NOMO-1 treated with dmso at 0.1 percent for 144 hours (cell line): ENCODE results near the gene SYT7.

Source experiments
- DNase-seq: peaks from one replicate; lab custom pipeline; 2025; ENCODE audit not compliant: unreplicated experiment; lab: John Stamatoyannopoulos, UW

Gene SYT7

DNA sequence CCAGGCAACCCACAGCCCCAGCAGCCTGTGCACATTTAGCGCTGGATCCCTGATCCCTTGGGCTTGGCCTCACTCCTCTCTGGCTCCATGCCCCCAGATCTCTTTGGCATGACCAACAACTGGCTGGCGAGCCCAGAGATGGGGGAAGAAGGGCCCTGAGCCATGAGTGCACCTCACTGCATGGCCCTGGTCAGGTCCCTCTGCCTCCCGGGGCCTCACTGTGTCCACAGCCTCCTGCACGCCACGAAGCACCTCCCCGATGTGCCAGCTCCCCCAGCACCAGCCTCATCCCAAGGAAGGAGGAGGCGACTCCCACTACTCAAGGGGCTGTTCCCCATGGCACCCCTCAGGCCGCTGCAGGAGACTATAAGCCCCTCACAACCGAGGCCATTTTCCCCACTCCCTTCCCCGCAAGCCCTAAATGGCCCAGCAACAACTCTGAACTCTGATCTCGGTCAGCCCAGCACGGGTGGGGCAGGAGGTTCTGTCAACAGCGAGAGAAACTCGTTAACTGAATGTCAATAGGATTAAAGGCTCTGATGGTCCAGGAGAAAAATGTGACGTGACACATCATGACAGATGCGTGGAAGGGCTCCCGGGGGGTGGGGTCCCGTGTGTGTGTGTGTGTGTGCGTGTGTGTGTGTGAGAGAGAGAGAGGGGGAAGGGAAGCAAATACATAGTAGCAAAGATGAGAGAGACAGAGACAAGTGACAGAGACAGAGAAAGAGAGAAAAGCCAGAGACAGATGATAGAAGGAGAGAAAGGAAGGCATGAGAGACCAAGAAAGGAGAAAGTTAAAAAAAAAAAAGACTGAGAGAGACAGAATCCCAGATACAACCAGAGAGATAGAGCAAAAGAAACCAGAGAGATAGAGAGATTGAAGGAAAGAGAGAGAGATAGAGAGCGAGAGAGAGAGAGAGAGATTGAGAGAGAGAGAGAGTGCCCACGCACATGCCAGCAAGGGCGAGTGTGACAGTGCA, 28.4 kb upstream of the SYT7 start:
- no peak for DNase-seq

DNA sequence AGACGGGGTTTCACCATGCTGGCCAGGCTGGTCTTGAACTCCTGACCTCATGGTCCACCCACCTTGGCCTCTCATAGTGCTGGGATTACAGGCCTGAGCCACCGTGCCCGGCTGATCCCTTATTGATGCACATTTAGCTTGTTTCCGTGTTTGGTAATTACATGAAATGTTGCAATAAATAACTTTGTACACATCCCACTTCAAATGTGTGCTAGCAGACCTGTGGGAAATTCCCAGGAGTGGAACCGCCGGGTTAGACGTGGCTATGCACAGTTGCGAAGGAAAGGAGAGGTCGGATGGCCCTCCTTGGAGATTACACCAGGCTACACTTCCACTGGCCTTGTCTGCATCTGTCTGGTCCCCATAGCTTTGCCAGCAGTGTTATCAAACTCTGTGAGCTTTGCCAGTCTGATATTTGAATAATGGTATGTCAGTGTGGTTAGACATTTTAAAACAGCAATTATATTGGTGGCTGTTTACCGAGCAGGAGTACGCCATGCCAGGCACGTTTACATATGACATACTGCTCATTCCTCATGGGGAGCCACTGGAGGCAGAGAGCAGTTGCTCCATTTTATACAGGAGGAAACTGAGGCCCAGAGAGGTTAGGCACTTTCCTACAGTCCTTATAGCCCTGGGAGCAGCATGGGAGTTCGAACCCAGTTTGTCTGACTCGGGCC, 27.2 kb upstream of the SYT7 start:
- DNase-seq = no peak

DNA sequence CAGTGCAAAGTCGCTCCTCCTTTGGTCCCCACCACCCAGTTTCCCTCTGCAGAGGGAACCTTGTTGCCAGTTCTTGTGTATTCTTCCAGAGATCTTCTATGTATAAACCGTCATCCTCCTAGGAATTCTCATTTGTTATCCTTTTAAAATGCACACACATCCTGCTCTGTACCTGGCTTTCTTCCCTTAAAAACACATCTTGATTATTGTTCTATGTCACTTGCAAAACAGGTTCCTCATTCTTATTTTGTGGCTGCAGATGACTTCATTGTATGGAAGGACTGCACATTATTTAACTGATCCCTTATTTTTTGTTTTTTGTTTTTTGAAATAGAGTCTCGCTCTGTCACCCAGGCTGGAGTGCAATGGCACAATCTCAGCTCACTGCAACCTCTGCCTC, 26.6 kb upstream of the SYT7 start:
- DNase-seq = no peak

DNA sequence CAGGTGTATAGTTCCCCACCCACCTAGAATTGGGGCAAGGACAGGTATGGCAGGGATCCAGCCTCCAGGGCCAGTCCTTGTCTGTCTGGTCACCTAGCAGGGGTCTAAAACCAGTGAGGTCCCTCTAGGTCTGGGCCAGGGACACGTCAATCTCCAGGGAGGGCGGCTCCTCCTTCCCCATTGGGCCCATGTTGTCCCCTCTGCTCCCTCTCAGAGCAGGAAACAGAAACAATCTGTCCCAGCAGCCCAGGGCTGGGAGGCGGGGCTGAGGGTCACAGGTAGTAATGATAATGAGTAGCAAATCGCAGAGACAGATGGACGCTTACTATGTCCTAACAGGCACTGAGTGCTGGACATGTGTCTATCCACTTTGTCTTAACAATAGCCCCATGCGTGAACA, 22.8 kb upstream of the SYT7 start:
- DNase-seq = no peak

DNA sequence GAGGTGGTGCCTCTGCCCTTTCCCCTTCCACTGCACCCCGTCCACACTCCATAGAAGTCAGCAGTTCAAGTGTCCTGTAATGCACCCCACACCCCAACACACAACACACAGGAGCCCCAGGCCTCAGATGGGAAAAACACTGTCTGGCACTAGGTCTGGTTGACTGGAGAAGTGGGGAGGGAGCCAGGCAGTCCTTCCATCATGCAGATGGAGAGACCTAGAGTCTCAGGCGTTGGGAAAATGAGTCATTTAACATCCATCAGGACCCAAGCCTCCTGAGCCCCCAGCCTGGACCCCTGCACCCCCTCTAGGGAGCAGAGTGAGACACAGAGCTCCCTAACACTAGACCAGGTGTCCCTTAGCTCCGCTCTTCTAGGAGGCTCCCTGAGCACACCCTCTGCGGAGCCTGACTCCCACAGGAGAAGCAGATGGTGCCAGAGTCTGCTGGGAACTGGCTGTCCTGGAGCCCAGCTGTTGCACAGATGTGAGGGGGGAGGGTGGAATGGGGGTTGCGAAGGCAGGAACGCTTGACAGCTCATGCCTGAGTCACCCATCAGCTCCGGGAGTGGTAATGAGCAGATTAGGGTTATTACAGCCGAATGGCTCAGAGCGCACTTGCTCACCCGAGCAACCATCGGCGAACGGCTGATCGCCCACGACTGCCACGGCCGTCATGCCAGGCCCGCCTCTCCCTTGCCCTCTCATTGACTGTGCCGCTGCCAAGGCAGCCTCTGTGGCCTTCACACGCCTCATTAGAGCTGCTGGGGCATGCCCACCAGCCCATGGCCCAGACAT, 22.1 kb upstream of the SYT7 start:
- DNase-seq = no peak

DNA sequence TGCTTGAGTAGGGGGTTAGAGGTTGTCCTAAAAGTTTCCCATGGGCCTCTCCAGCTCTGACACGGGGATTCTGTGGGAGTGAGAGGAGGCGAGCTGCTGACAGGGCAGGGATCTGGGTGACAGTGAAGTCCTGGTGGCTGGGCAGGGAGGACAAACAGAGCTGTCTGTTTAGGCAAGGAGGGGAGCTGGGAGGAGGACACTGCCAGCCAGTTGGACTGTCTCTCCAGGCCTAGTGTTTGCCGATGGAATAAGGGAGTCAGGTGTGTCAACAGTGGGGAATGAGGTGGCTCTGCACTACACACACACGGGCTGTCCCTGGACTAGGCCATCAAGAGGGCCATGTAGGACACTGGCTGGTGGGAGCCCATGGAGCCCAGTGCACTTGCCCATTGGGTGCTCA, 20.6 kb upstream of the SYT7 start:
- DNase-seq = no peak

DNA sequence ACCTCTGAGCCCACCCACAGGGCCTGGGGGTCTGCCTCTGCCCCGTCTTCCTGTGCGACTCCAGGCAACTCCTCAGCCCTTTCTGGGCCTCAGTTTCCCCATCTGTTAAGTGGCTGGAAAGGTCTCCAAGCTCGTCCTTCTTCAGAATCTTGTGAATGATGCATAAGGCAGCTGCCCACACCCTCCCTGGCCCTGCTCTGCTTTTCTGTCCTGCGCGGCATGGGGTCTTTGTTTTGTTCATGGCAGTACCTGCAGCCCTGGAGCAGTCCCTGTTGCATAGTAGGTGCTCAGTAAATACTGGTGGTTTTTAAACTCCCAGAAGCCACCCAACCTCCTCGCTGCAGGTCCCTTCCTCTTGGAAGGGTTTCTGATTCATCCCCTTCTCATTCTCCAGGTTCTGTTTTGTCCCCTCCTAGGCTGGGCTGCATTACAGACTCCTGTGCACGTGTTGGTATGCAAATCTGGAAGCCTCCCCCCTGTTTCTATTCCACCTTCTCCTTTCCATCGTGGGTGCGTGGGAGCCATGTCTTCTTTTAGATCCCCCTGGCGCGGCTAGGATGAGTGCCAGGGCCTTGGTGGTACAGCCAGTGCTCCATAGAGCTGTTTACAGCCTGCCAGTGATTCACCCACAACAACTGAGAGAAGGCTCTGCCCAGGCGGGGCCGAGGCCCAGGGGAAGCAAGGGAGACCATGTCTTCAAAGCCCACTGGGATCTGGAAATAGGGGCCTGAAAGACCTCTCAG, 19.3 kb upstream of the SYT7 start:
- DNase-seq = no peak

DNA sequence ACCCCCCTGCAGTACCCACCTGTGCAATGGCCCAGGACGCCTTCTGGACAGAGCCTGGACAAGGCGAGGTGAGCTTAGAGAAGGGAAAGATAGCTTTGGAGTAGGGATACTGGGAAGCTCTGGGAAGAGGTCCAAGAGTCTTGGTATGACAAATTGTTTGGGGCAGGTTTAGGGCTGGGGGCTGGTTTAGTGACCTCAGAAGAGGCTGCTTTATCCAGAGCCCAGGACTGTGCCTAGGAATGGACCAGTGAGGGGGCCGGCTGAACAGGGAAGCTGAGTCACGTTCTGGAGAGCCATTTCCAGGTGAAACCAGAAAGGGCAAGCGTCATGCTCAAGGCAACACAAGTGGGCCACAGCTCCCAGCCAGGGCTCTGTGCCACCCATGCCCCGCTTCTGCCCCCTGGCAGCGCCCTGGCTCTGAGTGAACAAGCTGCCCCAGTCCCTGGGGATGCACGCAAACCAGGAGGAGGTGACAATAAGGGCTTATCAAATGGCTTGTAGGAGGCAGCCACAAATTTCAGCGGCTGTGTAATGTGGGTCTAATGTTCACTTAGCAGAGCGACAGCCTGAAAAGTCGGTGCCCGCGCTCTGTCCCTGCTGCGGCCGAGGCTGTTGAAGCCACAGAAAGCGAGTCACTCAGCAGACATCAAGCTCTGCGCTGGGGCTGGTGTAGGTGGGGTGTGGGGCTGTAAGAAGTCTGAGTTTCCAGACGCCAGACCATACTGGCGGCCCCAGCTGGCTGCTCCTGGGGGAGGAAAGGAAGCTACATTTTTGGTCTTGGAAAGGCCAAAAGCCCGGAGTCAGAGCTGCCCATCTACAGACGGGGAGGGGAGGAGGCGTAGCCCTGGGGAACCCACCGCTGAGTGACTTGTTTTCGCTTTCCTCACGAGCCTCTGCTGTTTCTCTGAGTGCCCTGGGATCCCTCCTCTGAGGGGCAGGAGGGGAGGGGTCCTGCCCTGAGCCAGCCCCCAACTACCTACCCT, 18.3 kb upstream of the SYT7 start:
- DNase-seq = no peak

DNA sequence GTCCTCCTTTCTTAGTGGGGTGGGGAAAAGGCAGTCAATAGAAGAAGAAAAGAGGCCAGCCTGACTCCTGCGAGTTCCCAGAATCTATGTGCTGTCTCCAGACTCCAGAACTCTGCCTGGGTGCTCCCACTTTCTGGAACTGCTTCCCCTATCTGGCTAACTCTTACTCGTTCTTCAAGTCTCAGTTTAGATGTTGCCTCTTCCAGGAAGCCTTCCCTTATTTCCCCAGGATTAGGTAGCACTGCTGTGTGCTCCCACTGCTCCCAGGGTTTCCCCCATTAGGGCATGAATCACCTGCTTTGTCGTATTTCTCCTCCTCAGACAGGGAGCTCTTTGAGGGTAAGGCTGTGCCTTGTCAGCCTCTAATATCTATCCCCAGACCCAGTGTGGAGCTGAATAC, 17.5 kb upstream of the SYT7 start:
- no peak for DNase-seq

DNA sequence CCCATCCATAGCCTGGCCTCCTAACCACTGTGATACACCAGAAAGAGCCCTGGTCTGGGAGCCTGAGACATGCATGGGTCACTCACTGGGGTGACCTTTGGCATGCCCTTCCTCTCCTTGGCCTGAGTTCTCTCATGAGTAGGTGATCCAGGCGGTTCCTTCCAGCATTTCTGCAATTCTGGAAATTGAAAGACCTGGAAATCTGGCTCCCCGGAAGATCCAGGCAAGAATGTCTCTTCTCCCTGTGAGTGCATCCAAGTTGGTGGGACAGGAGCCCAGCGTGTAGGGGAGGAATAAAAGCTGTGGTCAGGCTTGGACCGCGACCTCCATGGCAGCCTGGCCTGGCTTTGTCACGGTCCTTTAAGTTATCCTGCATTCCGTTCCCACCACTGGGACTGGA, 16.1 kb upstream of the SYT7 start:
- no peak for DNase-seq

DNA sequence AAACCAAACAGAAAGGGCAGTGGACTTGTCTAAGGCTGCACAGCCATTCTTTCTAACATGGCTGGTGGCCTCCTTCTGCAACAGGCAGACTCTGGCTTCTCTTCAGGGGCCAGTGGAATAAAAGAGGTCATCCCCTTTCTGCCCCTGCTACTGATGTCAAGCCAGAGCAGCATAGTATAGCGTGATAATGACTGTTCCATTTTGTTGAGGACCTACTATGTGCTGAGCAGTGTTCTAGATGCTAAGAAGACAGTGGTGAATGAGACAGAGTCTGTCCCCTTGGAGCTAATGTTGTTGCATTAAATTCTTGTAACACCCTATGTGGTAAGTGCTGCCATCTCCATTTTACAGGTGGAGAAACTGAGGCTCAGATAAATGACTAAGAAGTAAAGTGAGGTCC, 15.7 kb upstream of the SYT7 start:
- no peak for DNase-seq

DNA sequence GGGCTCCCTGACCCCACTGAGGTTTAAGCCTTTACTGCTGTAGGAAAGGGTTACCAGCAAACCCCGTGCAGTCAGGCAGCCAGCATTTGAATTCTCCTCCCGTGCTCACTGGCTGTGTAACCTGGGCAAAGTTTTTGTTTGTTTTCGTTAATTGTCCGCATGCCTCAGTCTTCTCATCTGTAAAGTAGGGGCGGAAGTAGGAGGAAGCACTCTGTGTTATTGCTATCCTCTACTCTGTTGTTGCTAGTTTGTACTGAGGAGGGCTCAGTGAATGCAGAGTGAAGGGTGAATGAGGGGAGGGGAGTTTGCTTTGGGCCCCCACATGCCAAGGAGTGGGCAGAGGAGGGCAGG, 14.0 kb upstream of the SYT7 start:
- no peak for DNase-seq

DNA sequence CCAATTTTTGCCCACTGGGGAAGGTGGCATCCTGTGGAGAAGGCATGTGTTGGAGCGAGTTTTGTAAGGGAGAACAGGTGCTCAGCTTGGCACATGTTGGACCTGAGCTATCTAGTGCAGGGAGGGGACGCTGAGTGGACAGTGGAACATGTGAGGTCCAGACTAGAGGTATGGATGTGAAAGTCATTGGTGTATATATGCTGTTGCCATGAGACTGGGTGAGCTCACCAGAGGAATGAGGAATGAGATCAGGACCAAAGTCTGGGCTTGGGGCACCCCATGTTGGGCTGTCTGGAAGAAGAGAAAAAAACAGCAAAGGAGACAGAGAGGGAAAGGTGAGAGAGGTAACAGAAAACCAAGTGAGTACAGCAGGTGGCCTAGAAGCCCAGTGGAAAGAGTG, 12.3 kb upstream of the SYT7 start:
- no peak for DNase-seq

DNA sequence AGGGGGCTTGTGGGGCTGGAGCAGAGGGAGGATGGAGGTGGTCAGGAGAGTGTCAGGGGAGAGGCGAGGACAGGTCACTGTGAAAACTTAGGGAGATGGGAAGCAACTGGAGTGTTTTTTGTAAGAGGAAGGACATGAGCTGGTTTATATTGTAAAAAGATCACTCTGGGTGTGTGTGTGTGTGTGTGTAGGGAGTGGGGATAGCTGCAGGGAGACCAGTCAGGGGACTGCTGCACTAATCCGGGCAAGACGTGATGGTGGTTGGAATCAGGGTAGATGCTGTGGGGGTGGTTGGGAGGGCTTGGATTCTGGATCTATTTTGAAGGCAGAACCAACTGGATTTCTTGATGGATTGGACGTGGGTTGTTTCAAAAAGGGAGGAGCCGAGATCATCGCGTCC, 11.3 kb upstream of the SYT7 start:
- DNase-seq = no peak

DNA sequence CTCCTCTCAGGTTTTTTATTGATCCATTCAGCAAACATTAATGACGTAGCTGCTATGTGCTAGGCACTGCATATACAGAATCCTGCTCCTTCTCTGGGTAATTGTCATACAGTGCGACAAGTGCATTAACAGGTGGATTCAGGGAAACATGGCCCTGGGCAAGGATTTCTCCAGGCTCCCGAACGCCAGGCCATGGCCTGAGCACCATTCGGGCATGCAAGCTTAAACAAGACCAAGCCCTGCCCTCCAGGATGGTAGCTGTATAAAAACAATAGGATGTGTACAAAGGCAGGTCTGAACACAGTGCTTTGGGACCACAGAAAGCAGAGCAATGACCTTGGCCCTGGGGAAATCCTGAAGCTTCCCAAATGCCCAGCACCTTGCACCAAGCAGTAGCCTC, 9.1 kb upstream of the SYT7 start:
- no peak for DNase-seq

DNA sequence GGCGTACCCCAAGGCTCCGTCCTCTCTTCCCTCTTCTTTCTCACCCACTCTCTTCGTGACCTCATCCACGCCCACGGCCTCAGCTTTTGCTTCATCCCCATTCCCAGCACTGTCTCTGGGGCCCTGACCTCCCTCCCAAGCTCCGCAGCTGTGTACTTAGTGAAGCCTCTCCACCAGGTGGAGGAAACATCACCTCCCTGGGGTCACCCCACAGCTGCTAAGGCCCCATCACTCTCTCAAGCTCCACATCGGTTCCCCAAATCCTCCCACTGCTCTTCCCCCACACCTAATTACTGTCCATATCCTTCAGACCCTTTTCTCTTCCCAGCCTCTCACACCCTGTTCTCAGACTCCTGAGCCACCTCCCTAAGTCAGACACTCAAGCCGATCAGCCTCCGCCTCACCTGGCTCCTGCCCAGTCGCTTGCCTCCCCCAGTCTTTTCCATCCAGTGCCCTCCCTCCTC, 7.9 kb upstream of the SYT7 start:
- no peak for DNase-seq

DNA sequence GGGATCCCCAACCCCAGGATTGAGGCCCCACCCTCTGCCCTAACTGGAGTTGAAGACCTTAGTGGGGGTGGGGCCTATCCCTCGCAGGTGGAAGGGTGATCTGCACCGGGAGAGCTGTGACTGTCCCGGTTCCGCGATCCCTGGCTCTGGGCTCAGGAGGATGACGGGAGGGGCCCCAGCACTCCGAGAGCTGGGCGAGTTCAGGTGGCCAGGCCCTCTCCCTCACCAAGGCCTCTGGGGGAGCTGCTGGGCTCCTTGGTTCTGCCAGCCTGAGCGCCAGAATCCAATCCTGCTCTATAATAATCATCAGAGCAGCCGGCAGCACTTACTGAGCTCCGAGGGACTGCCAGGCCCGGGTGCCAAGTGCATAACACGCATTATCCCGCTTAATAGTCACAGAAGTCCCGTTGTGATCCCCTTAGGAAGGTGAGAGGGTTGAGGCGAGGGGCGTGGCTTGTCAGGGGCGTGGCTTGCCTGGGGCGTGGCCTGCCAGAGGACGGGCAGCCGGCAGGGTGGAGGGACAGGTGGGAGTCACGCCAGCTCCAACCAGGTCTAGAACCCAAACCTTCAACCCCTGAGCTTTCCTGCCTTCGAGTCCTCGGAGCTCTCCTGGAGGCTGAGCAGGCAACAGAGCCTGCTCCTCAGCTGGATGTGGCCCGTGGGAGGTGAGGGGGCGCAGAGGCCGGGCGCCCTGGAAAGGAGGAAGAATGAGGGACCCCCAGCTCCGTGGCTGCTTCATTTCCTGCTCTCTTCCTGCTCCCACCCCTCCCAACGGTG, 7.3 kb upstream of the SYT7 start:
- DNase-seq = no peak

DNA sequence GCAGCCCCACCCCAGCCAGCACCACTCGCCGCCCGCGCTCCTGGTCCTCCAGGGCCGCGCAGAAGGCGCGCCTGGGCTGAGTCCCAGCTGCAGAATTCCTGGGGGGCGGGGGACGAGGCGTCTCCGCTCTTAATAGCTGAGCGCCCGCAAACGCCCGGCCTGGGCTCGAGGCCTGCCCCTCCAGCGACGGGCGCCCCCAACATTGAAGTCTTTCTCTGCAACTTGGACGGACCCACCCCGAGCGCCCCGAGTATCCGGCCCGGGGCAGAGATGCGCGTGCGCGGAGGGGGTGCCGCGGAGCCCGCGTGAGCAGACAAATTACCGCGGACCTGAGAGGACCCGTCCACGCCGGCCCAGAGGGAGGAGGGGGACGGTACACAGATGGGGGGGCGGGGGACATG, 6.7 kb upstream of the SYT7 start:
- no peak for DNase-seq

DNA sequence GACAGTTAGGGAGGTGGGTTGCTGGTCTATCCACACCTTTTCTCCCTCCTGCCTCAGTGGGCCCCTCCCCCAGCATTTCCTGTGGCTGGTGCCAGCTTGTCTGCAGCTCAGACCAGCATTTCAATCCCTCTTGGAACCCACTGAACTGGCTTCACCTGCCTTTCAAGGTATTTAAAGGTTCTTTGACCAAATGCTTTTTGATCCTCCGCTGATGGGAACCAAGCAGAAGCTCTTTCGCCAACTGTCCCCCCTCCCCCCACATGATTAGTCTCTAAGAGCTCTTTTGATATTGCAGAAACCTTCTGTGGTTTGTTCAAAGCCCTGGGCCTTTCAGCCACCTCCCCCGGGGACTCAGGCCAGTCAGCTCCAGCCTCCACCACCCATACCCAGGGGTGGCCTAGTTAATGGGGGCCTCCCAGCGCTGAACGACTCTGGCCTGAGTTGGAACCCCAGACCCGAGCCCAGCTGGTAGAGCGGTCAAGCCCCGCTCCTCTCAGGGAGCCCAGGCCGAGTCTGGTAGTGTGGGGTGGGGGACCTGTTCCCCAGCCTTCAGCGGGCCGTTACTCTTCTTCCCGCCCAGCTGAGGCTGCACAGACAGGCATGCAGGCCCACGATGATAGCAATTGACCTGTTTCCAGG, 6.0 kb upstream of the SYT7 start:
- no peak for DNase-seq
